Measurements from ENCODE around the gene ABAT.

The ABAT gene

GRCh38 chr16:8647721-8648318 lies 26.6 kb upstream of the ABAT start:
- TF ChIP-seq ZNF565 (CRISPR knock-in tag; conservative IDR thresholded peaks at IDR 0.05; ENCODE audit: low read depth) (no peak), BACH2 (CRISPR knock-in tag; IDR thresholded peaks at IDR 0.05; ENCODE audit: borderline replicate concordance) (no peak), ZFP3 (CRISPR knock-in tag; IDR thresholded peaks at IDR 0.05) (no peak), PPARA (CRISPR knock-in tag; IDR thresholded peaks at IDR 0.05; ENCODE audit: borderline replicate concordance) (no peak), TOX (CRISPR knock-in tag; IDR thresholded peaks at IDR 0.05; ENCODE audit: borderline replicate concordance) (no peak)
- no peak for ATAC-seq

DNA sequence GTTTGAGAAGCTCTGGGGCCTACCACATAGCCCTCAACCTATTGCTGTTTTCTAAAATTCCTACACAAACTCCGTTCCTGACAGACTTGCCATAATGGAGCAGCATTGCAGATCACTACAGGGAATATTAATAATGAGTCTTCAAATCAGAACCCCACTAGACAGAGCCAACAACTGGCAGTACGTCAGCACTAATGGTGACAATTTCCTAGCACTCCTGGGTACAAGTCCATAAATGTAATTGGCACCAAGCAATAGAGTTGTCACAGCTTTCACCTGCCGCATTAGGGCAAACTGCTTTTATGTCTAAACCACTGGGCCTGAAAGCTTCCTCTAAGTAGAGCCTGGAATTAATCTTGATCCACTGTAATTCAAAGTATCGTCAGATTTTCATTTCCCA lies 25.5 kb upstream of the ABAT start:
- ATAC-seq: no peak

More for the DNA sequence above, 25.5 kb upstream of the ABAT start:
- TF ChIP-seq CSDC2 (CRISPR knock-in tag; IDR thresholded peaks at IDR 0.05) (no peak), TOX (CRISPR knock-in tag; IDR thresholded peaks at IDR 0.05; ENCODE audit: borderline replicate concordance) (no peak), ZNF70 (CRISPR knock-in tag; IDR thresholded peaks at IDR 0.05) (no peak), ZFP3 (CRISPR knock-in tag; IDR thresholded peaks at IDR 0.05) (no peak), CSRNP3 (CRISPR knock-in tag; IDR thresholded peaks at IDR 0.05) (no peak), ISL1 (CRISPR knock-in tag; IDR thresholded peaks at IDR 0.05) (no peak), SNAI2 (CRISPR knock-in tag; IDR thresholded peaks at IDR 0.05) (no peak), PPARA (CRISPR knock-in tag; IDR thresholded peaks at IDR 0.05; ENCODE audit: borderline replicate concordance) (no peak), ZFP30 (CRISPR knock-in tag; IDR thresholded peaks at IDR 0.05) (no peak), PATZ1 (CRISPR knock-in tag; IDR thresholded peaks at IDR 0.05; ENCODE audit: borderline replicate concordance) (no peak), ZNF8 (CRISPR knock-in tag; IDR thresholded peaks at IDR 0.05) (no peak), BACH2 (CRISPR knock-in tag; IDR thresholded peaks at IDR 0.05; ENCODE audit: borderline replicate concordance) (no peak), CREB5 (CRISPR knock-in tag; IDR thresholded peaks at IDR 0.05; ENCODE audit: low read depth) (no peak), POU6F1 (CRISPR knock-in tag; IDR thresholded peaks at IDR 0.05; ENCODE audit: borderline replicate concordance, low read depth) (no peak), ARNTL (CRISPR knock-in tag; IDR thresholded peaks at IDR 0.05; ENCODE audit: borderline replicate concordance, low read depth) (no peak), OSR1 (CRISPR knock-in tag; IDR thresholded peaks at IDR 0.05) (no peak)
- TF ChIP-seq, protein P1, sequence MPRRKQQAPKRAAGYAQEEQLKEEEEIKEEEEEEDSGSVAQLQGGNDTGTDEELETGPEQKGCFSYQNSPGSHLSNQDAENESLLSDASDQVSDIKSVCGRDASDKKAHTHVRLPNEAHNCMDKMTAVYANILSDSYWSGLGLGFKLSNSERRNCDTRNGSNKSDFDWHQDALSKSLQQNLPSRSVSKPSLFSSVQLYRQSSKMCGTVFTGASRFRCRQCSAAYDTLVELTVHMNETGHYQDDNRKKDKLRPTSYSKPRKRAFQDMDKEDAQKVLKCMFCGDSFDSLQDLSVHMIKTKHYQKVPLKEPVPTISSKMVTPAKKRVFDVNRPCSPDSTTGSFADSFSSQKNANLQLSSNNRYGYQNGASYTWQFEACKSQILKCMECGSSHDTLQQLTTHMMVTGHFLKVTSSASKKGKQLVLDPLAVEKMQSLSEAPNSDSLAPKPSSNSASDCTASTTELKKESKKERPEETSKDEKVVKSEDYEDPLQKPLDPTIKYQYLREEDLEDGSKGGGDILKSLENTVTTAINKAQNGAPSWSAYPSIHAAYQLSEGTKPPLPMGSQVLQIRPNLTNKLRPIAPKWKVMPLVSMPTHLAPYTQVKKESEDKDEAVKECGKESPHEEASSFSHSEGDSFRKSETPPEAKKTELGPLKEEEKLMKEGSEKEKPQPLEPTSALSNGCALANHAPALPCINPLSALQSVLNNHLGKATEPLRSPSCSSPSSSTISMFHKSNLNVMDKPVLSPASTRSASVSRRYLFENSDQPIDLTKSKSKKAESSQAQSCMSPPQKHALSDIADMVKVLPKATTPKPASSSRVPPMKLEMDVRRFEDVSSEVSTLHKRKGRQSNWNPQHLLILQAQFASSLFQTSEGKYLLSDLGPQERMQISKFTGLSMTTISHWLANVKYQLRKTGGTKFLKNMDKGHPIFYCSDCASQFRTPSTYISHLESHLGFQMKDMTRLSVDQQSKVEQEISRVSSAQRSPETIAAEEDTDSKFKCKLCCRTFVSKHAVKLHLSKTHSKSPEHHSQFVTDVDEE (CRISPR knock-in tag; IDR thresholded peaks at IDR 0.05): no peak

Measured in SK-N-SH treated with all-trans-retinoic acid at 6 μM for 48 hours (cell line).